ENCODE data around the gene CHADL. TPM values are rescaled to one million over a fixed set of nuclear protein-coding genes. Genes with fewer than 3 reads are reported as not detected.

The CHADL gene
- total RNA-seq, 4 donors from 2014 or later = 2.0 to 4.5 (median 3.2) TPM

DNA sequence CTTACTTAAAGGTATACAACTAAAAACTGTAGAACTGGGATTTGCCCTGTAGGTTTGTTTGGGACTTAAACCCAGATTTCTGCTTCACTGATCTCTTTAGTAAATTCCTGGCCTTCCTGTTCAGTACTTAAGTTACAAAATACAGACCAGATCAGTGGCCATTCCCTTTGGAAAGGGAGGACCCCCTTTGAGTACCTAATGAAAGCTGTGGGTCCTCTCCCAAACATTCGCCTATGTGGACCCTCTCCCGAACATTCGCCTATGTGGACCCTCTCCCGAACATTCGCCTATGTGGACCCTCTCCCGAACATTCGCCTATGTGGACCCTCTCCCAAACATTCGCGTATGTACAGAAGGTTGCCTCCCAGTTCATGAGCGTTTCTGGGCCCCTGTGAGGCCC, 25.3 kb downstream of the CHADL start:
- DNase-seq = no peak
- peaks cover 6 to 71% (median 10%) of the 10 kb centered on the region in 3 donors for H3K36me3 ChIP-seq
- TF ChIP-seq, protein P1, sequence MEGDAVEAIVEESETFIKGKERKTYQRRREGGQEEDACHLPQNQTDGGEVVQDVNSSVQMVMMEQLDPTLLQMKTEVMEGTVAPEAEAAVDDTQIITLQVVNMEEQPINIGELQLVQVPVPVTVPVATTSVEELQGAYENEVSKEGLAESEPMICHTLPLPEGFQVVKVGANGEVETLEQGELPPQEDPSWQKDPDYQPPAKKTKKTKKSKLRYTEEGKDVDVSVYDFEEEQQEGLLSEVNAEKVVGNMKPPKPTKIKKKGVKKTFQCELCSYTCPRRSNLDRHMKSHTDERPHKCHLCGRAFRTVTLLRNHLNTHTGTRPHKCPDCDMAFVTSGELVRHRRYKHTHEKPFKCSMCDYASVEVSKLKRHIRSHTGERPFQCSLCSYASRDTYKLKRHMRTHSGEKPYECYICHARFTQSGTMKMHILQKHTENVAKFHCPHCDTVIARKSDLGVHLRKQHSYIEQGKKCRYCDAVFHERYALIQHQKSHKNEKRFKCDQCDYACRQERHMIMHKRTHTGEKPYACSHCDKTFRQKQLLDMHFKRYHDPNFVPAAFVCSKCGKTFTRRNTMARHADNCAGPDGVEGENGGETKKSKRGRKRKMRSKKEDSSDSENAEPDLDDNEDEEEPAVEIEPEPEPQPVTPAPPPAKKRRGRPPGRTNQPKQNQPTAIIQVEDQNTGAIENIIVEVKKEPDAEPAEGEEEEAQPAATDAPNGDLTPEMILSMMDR (IDR thresholded peaks at IDR 0.05) = no peak
- TF ChIP-seq POLR2A (IDR thresholded peaks at IDR 0.05) = no peak
- H3K4me3 ChIP-seq = no peak overlapping the region
- H3K27ac ChIP-seq = no peak overlapping the region
- no peaks in the 10 kb centered on the region for H3K27me3 ChIP-seq
- intact Hi-C loops (cut with DNase I) = no loop called here
- H3K9me3 ChIP-seq = no peaks in the 10 kb centered on the region
- 92 to 99% methylated on average over 10 of the region's 10 CpGs for WGBS, 2 donors
- peaks cover 18 to 31% (median 18%) of the 10 kb centered on the region in 3 donors for H3K4me1 ChIP-seq

- H3K36me3 ChIP-seq = peaks cover 0 to 41% (median 6%) of the 10 kb centered on the region in 3 donors
- H3K27ac ChIP-seq = no peak overlapping the region
- peaks cover 5 to 21% (median 6%) of the 10 kb centered on the region in 3 donors for H3K4me1 ChIP-seq
- 86 to 92% methylated on average over 5 to 9 of the region's 9 CpGs for WGBS, 2 donors
- no peaks in the 10 kb centered on the region for H3K27me3 ChIP-seq
- TF ChIP-seq, protein P1 (IDR thresholded peaks at IDR 0.05) = no peak
- TF ChIP-seq POLR2A (IDR thresholded peaks at IDR 0.05) = no peak
- H3K9me3 ChIP-seq = no peaks in the 10 kb centered on the region
- intact Hi-C loops (cut with DNase I) = no loop called here
- no peak for DNase-seq
- H3K4me3 ChIP-seq = no peak overlapping the region
Observed at GRCh38 chr22:41206719-41207118, 34.0 kb downstream of the CHADL start.

DNA sequence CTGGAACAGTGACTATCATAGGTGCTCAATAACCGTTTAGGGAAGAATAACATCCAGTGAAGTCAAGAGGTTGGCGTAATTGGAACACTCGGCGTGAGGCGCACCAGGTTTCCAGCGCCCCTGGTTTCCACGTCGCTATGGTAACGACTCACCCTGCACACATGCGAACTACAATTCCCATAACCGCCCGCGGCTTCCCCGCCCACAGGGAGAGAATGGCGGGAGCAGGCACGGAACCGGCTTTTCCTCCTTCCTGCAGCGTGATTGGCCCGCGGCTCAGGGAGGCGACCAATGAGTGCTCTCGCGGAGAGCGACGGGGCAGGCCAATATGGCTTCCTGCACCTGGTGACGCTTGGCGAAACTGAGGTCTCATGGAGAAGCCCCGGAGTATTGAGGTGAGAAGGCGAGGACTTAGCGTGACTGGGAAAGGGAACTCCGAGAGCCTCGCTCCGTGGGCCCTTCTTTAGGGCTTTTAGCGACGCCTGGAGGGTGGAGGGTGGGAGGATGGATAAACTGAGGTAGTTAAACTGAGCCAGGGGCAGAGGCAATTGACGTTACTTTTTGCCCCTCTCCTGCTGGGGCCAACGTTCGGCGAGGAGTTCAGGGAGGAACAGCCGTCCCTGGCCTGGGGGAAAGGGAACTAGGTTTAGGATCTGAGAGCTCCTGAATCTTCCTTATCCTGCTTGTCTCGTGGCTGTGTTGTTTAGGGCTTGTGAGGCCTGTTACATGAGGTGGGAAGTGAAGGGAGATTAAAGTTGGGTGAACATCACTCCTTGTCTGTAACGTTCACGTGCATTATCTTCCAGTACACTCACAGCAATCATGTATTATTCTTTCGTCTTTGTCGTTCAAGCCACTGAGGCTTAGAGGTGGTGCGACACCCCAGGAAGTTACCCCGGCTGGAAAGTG, 35.5 kb downstream of the CHADL start, which contains the start of gene L3MBTL2:
TSS of gene L3MBTL2 (plus strand) at position 321 of the 909 bp plus-strand sequence. CDS start at position 372, 51 bp downstream.
- no peaks in the 10 kb centered on the region for H3K27me3 ChIP-seq
- H3K27ac ChIP-seq = peak within 1 kb of the TSS; percentile 85 to 89 (median 87)
- peak in 1 of 4 donors; percentile 45 for TF ChIP-seq POLR2A (IDR thresholded peaks at IDR 0.05)
- TF ChIP-seq, protein P1 (IDR thresholded peaks at IDR 0.05) = peak in 2 of 6 experiments; percentile 3
- WGBS, 2 donors = 1% methylated on average over 21 to 41 of the region's 47 CpGs
- peaks cover 5 to 29% (median 6%) of the 10 kb centered on the region in 3 donors for H3K4me1 ChIP-seq
- peaks cover 0 to 27% (median 0%) of the 10 kb centered on the region in 3 donors for H3K36me3 ChIP-seq
- H3K9me3 ChIP-seq = no peaks in the 10 kb centered on the region
- peak; percentile 87 for DNase-seq
- peak within 1 kb of the TSS; percentile 66 to 97 (median 74) for H3K4me3 ChIP-seq
- intact Hi-C loops (cut with DNase I) = no loop called here

DNA sequence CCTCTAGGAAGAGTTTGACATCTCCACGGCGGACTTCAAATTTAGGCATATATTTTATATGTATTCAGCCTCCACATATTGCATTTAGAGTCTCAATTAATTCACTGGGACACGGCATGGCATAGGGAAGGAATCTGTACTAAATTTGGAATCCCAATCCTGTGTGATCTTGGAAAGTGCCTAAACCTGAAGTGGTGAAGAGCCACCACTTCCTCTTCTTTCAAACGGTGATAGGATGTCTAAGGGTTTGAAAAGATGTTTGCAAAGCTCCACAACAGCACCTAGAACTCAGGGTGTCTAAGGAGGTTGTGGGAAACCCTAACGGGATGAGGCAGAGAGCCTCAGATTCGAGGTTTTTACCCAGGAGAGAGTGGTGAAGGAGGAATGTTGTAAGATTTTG, 36.7 kb downstream of the CHADL start:
- Histone ChIP-seq H3K27ac (no peak overlapping the region), H3K36me3 (peaks cover 0 to 15% (median 0%) of the 10 kb centered on the region in 3 donors), H3K9me3 (no peaks in the 10 kb centered on the region), H3K4me3 (no peak overlapping the region), H3K4me1 (peaks cover 5 to 29% (median 6%) of the 10 kb centered on the region in 3 donors), H3K27me3 (no peaks in the 10 kb centered on the region)
- TF ChIP-seq, protein P1 (IDR thresholded peaks at IDR 0.05) = no peak
- no peak for TF ChIP-seq POLR2A (IDR thresholded peaks at IDR 0.05)
- intact Hi-C loops (cut with DNase I) = no loop called here
- 56% methylated on average over 6 of the region's 6 CpGs for WGBS, 2 donors
- DNase-seq = no peak

- TF ChIP-seq POLR2A (IDR thresholded peaks at IDR 0.05) = no peak
- TF ChIP-seq, protein P1 (IDR thresholded peaks at IDR 0.05) = no peak
- WGBS, 2 donors = 77 to 89% methylated on average over 2 of the region's 2 CpGs
- Histone ChIP-seq H3K36me3 (peaks cover 0 to 8% (median 0%) of the 10 kb centered on the region in 3 donors), H3K27ac (no peak overlapping the region), H3K4me1 (peaks cover 12 to 37% (median 12%) of the 10 kb centered on the region in 3 donors), H3K9me3 (no peaks in the 10 kb centered on the region), H3K27me3 (no peaks in the 10 kb centered on the region), H3K4me3 (no peak overlapping the region)
- no peak for DNase-seq
- intact Hi-C loops (cut with DNase I) = no loop called here
Observed at GRCh38 chr22:41203118-41203517, 37.6 kb downstream of the CHADL start.
